Thyroid gland (tissue), 4 donors: ENCODE measurements around the gene CTTNBP2NL.

Experiments used
- POLR2A ChIP-seq, 2 donors: fragments of 450-650 bp; IDR thresholded peaks; one replicate each; pipeline ENCODE4 v1.6.1; 2017; ENCODE audit warnings: antibody characterized with exemption in 2 of 2, mild to moderate bottlenecking in 2 of 2, moderate library complexity in 1 of 2
- TF ChIP-seq, protein P1 (sequence below), 6 experiments: fragments of 200-600 bp in 3 of 6; fragments of 450-650 bp in 3 of 6; sonication (generic) in 3 of 6; IDR thresholded peaks; one replicate each; pipeline ENCODE4 v1.5.1; 2016 to 2019; ENCODE audit warnings: antibody characterized with exemption in 6 of 6, mild to moderate bottlenecking in 2 of 6, inconsistent platforms in 1 of 6, moderate library complexity in 1 of 6

DNA sequence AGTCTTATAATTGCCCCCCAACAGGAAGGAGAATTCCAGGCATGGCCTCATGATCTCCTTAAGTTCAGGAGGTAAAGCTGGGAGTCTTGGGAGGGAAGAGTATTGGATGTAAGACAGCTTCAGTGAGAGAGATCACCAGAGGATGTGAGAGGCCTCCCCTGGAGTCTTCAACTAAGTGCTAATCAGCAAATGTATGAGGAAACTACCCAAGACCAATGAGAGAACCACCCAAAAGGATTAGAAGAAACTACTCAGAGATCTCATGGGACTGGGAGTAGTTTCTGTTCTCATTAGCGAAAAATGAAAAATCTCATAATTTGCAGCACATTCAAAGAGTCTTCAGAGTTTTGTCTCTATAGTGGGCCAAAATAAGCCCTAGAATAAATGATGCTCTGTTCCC lies 76.1 kb downstream of the CTTNBP2NL start:
- TF ChIP-seq, protein P1, sequence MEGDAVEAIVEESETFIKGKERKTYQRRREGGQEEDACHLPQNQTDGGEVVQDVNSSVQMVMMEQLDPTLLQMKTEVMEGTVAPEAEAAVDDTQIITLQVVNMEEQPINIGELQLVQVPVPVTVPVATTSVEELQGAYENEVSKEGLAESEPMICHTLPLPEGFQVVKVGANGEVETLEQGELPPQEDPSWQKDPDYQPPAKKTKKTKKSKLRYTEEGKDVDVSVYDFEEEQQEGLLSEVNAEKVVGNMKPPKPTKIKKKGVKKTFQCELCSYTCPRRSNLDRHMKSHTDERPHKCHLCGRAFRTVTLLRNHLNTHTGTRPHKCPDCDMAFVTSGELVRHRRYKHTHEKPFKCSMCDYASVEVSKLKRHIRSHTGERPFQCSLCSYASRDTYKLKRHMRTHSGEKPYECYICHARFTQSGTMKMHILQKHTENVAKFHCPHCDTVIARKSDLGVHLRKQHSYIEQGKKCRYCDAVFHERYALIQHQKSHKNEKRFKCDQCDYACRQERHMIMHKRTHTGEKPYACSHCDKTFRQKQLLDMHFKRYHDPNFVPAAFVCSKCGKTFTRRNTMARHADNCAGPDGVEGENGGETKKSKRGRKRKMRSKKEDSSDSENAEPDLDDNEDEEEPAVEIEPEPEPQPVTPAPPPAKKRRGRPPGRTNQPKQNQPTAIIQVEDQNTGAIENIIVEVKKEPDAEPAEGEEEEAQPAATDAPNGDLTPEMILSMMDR (IDR thresholded peaks at IDR 0.05): no peak
- no peak for TF ChIP-seq POLR2A (IDR thresholded peaks at IDR 0.05)
